Measurements from ENCODE around the gene MTARC1.
A peak's percentile ranks its signal among the peaks of the same experiment; 100 is the strongest.

The MTARC1 gene

DNA sequence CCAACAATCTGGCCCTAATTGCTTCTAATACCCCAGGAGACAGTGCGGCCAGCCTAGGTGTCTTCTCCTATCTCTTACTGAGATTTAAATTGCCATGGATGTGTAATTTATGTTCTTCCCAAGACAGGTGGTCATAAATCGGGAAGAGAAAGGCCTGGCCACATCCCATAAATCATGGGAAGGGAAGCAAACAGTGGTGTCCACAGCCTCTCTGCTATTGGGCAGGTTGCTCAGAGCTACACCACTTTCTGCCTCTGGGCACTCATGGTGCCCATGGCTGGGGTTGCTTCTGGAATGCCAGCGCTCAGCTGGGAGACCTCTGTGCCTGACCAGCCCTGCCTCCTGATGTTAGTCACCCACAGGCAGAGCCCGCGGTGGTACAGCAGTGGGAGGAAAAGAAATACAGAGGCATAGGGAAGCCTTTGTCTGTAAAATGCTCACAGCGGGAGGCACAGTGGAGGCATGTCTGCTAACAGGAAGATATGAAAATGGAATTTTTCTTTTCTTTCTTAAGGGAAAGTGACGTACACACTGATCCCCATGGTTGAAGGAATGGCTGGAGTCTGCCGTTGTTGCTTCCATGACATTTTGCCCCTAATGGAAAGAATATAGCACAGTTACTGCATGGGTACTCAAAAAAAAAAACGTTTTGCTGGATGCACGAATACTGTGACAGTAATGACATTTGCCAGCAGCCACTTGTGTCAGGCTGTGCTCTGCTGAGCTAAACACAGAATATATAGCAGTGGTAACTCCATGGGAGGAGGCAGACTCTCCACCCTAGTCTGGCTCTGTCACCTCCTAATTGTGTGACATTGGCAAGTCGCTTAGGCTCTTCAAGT lies 21.9 kb downstream of the MTARC1 start:
- DNase-seq, result no peak

- DNase-seq, result no peak
These were observed 22.5 kb downstream of the MTARC1 start for GRCh38 chr1:220809187-220809550.

DNA sequence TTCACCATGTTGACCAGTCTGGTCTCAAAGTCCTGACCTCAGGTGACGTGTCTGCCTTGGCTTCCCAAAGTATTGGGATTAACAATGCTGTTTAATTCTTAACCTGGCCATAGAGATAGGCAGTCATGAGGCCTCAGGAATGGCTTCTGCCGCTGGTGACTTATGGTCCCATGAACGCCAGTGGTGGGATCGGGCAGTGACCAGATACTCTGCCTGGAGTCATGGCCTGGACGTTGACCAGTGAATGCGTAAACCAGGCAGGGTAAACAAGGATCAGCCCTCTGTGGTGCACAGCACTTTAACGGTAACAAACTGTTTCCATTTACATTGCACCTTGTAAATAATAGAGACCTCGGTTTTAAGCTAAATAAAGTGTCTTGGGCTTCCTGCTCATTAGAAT lies 23.0 kb downstream of the MTARC1 start:
- no peak for DNase-seq

DNA sequence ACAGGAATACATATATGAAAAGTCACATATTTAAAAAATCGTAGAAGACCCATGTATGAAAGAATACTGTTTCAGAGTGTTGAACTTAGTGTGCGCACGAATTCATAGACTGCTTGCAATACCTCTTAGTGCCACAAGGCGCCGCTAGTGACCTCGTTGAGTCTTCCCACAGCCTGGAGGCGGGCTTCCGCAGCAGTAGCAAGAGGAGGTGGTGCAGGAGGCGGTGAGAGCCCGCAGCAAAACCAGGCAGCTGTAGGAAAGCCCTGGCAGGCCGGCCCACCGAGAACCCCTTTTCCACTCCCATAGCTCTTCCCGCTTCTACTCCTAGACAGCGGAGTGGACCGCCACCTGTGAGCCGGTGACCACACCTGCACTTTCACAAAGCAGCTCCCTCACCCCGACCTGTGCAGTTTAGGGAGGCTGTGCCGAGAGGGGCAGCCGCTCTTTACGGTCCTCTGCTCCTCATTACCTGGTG lies 23.5 kb downstream of the MTARC1 start:
- peak; percentile 59 for DNase-seq

- DNase-seq, result no peak
These were observed 24.2 kb downstream of the MTARC1 start for GRCh38 chr1:220810963-220811362.

DNA sequence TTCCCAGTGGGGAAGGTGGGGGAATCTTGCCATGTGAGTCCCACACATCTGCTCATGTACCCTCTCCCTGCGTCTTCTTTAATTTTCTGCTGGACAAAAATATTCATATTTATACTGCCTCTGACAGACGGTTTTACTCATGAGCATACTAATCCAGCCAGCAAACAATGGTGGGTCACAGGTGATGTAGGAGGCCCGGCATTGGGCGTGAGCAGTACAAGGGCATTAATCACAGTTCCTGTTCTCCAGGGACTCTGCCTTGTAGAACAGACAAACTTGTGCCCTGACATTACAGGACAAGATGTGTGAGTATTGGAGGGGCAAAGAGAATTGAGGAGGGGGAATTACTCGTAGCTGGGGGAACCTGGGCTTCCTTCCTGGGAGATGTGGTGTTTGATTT lies 25.0 kb downstream of the MTARC1 start:
- DNase-seq, result no peak

DNA sequence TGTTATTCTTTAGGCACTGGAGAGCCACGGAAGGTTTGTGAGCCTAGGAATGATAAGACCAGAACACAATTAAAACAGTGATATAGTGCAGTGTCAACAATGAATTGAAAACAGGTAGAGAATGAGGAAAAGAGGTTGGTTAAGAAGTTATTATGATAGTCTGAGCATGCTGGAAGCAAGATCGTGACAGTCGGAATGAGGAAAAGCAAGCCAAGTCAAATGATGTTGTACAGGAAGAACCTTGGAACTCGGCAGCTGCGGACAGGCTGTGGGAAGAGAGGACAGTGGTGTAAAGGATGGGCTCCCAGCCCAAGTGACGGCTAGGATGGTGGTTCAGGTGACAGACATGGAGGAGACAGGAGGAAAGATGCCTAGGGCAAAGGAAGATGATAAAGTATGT lies 25.6 kb downstream of the MTARC1 start:
- no peak for DNase-seq

- DNase-seq, result no peak
These were observed 26.3 kb downstream of the MTARC1 start for GRCh38 chr1:220813013-220813412.

DNA sequence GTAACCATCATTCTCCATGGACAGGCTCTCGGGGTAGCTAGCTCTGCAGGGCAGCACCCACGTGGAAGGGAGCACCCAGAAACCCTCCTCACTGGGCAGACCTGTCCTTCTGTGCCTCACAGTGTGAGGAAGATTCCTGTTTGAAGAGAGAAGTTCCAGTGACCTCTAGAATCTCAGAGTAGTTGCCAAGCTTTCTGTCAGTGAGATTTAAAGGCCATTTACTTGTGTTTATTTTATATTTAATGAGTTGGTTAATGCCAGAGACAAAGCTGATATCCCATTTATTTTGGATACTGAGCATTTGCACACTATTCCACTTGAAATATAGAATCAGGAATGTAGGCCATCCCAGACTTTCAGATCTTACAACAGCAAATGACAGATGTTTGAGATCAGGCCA lies 28.7 kb downstream of the MTARC1 start:
- DNase-seq, result no peak

- no peak for DNase-seq
These were observed 31.2 kb downstream of the MTARC1 start for GRCh38 chr1:220817907-220818306.

DNA sequence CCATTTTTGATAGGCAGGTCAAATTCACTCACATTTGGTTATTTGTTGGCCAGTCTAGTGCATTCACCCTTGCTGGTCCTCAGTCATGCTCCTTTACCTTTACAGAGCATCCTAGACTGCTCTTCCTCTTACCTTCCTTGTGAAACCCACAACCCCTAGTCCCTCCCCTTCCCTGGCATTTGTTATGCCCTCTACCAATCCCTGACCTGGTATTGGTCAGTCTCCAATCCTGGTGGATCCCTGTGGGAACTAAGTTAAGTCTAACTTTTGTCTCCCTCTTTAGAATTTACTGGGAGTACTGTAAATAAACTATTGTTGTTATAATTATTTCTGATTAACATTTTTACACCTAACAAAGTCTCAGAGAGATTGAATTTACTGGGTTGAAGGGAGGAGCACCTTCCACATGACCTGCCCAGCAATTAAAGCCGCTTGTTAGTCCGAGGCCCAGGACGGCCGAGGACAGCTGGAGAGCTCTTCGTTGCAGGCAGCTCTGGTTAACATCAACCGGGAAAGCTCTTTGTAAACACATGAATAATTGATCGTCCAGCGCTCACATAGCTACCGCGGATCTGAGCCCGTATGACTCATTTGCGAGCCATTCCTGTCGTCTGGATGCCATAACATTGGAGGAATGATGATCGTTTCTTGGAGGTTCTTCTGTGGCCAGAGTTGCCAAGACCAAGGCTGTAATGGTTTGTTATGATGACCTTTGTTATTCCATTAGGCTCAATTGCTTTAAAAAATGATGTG lies 31.9 kb downstream of the MTARC1 start:
- DNase-seq, result no peak

DNA sequence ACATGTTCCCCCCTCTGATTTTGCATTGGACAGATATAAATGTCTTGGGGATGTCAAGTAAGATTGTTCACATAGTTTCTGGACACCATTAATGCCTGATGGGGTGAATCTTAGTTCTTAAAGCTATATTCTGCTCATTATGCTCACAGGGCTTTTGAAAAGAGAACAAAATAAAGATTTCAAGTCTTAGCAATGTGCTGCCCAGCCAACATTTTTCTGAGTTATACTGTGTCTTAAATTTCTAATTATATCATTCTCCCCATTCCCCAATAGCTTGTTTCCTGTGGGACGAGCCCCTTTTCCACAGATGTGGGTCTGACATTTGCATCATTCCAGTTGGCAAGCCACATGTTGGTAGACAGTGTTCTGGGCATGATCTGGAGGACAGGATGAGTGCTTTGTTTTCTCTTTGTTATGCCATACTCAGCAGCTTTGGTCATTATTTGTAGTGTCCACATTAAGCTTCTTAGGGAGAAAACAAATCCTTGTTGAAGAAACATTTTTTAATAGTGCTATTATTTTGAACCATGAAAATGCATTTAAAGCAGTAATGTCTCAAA lies 32.8 kb downstream of the MTARC1 start:
- no peak for DNase-seq

- no peak for DNase-seq
These were observed 37.6 kb downstream of the MTARC1 start for GRCh38 chr1:220824031-220824989.

DNA sequence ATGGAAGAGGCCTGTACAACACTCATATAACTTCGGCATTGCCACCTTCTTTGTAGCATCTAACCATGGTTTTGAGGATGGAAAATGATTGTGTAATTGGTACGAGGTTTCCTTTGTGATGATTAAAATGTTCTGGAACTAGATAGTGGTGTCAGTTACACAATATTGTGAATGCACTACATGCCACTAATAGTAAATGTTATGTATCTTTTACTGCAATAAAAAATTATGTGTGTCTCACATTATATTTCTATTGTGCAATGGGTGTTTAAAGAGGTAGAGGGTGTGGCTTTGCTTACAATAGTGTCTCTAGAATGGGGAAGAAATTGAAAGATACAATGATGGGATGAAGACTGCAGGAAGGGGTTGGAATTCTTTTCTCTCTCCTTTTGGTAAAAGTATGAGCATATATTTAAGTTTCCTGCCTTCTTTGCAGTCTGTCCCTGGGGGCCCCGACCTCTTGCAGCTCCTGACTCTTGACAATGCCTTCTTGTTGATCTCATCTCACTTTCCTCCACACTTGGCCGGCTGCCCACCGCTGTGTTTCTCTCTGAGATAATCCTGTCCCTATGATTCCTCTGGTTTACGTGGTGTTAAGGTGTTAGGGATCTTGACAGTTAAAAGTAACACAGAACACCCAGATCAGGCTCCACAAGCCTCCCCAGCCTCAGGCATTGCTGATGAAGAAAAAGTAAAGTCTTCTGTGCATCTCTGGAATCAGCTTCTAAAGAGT lies 39.3 kb downstream of the MTARC1 start:
- no peak for DNase-seq

GRCh38 chr1:220826729-220827128 lies 40.0 kb downstream of the MTARC1 start:
- no peak for DNase-seq

DNA sequence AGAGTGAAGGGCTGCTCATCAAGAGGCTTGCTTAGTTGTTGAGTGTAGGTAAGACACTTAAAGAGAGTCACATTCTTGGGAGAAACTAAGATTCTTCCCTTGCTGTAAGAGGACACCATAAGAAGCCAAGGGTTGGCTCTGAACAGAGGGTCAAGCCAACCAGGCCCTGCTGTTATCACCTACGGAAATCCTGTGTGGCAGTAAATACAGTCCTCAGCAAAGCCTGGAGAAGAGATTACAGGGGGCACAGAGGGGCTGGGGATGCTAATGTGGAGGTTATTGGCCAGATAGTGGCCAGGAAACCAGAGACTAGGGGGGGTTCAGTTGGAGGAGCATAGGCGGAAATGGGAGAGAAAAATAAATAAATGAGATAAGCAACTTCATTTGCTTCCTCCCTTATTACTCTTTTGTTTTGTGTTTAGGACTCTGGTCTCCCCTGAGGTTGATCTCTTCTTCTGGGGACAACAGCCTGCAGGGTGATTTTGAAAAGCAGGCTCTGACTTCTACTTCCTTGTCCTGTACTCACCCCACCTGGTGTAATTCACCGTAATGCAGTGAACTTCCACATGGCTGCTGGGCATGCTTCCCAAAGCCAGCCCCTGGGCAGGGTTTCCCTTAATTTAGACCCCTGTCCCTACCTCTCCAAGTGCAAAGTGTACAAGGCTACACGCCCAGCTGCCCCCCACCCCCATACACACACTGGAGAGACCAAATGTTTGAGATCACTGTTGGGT lies 40.9 kb downstream of the MTARC1 start:
- no peak for DNase-seq

GRCh38 chr1:220828179-220828490 lies 41.4 kb downstream of the MTARC1 start:
- DNase-seq, result no peak

- no peak for DNase-seq
These were observed 42.4 kb downstream of the MTARC1 start for GRCh38 chr1:220828950-220829586.

DNA sequence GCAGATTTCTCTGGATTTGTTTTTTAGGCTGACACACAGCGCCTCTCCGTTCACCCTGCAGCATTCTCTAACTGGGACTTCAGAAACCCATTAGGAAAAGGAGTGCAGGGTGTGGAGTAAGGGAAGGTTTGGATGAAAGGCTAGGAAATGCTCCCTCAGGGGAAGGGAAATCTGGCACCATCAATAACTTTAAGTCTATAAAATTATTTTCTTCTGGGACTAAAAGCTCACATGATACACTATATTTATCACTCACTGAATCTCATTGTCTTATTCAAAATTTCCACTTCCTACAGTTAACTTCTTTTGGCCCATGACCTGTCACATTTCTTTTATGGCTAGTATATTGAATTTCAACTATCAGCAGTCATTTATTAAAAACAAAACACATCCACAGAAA lies 46.7 kb downstream of the MTARC1 start:
- DNase-seq, result no peak

DNA sequence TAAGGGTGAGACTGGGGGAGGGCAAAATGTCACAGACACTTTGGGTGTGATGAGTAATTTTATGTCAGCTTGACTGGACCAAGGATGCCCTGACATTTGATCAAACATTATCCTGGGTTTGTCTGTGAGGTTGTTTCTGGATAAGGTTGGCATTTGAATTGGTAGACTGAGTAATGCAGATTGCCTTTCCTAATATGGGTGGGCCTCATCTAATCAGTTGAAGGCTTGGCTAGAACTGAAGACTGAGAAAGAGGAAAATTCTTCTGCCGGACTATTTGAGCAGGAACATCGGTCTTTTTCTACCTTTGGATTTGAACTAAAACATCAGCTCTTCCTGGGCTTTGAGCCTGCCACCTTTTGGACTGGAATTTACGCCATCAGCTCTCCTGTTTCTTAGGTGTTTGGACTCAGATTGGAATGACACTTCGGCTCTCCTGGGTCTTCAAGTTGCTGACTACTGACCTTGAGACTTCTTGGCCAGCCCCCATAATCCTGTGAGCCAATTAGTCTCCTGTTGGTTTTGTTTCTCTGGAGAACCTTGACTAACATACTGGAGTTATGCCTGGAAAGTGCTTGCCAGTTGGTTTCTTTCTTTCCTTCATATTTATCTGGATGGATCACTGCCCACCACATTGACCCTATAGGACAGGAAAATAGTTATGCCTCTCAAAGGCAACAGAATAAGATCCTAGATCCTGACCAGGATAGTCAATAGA lies 47.6 kb downstream of the MTARC1 start:
- no peak for DNase-seq

All from NK-92 treated with Interleukin-12 subunit alpha and Interleukin-12 subunit beta, amount 100 ng/mL, for 24 hours (cell line).